GM18505 (cell line): Measurements from ENCODE around the gene TCP11L1.
A peak's percentile ranks its signal among the peaks of the same experiment; 100 is the strongest.
"Not testable (repeated sequence)": the region's sequence is repeated elsewhere in the genome, so short reads cannot be mapped to it uniquely, and the experiment has no call there.

ENCODE experiments used
- ATAC-seq: cut with Tn5 transposase; IDR thresholded peaks from one replicate; pipeline ENCODE4 v1.9.1; 2021; ENCODE audit not compliant: unreplicated experiment
- POLR2A ChIP-seq: IDR thresholded peaks from 4 replicates; pipeline ENCODE4 v1.6.1; 2011; ENCODE audit warnings: borderline replicate concordance; ENCODE audit not compliant: insufficient read depth, insufficient read length; ENCODE audit errors: extremely low read depth

The TCP11L1 gene

DNA sequence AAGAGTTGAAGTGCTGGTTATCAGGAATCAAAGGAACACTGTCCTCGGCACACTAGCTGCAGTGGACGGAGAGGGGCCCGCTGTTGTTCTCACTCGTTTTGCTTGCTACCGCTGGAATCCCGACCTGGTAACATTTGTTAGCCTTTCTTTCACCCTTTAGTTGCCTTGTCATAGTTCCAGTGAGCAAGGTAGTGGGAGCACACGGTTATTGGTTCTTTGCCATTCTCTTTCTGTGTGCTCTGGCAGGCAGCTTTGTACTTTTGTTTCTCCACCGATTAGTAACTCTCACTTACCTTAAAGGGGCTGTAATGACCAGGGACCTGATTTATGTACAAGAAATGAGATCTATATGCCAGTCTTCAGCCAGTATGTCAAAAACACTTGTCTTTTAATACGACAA, 21.9 kb upstream of the TCP11L1 start:
- ATAC-seq: no peak
- no peak for TF ChIP-seq POLR2A

DNA sequence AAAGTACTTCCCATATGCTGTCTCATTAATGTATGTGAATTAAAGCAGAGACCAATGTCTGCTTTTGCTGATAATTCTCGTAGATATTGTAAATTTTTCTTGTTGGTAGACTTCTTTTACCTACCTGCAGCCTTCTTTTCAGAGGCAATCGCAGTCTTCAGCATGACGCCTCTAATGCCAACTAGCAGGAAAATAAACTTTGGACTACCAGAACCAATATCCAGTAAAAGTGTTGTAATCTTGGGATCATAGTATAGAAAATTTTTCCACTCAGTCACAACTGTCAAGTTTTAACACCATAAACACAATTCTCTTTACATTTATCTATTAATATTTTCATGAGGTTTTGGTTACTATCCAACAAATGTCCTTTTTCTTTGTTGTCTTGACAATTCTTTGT, 21.4 kb upstream of the TCP11L1 start:
- TF ChIP-seq POLR2A: no peak
- no peak for ATAC-seq

DNA sequence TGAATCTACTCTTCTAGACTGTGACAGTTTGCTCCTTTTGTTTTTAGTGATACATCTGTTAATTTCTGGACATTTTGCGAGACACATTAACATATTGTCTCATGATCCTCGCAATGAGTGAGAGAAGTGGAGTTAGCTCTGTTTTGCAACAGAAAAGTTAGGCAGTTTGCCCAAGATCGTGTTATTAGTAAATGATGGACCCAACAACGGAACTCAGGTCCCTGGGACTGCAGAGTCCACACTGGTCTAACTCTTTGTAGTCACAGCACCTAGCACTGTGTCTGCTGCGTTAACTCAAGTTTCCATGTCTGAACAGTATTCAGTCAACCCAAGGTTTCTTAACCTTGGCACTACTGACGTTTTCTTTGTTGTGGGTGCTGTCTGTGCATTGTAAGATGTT, 20.5 kb upstream of the TCP11L1 start:
- TF ChIP-seq POLR2A: no peak
- ATAC-seq: no peak

DNA sequence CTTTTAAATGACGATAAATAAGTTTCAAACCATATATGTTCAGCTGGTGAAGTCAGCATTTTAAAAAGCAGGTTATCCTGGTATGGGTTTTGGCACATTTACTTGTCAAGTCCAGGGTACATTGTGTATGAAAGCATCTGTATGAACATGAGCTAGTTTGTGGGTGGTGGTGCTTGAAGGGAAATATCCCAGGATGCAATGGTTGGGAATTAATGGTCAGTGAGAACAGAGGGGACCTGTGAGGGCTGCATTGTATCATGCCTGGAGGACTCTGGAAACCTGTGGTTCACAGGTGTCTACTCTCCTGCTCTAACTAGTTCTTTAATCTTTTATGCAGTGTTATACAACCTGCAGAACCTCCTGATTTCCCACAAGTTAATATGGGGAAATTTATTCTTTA, 17.9 kb upstream of the TCP11L1 start:
- no peak for TF ChIP-seq POLR2A
- ATAC-seq: no peak

DNA sequence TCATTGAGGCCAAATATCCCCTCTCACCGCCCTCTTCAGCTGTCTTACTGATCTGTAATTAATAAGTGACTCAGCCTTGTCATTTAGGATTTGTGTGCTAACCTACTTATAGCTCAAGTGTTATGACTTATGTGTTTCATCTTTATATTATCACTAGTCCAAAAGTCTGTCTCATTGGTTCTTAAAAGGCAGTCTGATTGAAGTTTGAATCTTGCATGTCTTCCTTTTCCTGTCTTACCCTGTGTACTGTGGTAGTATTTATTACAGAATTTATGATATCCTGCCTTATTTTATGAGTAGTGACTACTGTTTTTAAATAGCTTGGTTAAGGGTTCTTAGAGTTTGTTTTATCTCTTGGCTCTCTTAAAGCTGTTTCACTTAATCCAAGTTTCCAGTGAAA, 17.4 kb upstream of the TCP11L1 start:
- ATAC-seq: no peak
- TF ChIP-seq POLR2A: no peak

DNA sequence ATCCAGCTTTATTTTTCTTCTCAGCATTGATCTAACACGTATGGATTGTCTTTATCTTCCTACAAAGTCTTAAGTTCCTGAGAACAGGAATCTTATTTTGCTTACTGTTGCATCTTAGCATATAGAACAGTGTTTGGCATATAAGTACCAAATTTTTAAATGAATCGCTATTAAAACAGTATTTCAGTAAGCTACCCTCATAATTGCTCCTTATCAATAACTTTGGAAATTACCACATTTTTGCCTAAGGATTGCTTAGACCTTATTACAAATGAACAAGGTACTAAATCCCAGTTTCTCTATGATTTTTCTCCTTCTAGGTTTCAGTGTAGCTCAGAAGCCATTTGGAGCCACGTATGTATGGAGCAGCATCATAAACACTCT, 14.0 kb upstream of the TCP11L1 start:
- TF ChIP-seq POLR2A: no peak
- ATAC-seq: no peak

DNA sequence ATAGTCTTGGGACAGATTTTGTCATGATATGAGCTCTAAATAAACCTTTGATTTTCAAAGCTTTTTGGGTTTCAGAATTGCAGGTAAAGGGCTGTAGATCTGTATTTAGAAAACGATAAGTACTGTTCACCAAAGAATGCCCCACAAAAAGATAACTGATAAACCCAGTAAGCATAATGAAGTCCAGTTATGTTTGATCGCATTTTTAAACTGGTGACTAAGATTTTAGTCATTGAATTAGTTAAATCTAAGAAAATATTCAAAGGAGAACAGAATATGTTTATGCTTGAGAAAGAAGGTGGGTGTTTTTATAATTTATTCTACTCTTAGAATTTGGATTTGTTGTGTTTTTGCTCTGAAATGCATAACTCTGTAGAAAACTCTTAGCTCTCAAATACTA, 12.1 kb upstream of the TCP11L1 start:
- ATAC-seq: no peak
- TF ChIP-seq POLR2A: no peak

DNA sequence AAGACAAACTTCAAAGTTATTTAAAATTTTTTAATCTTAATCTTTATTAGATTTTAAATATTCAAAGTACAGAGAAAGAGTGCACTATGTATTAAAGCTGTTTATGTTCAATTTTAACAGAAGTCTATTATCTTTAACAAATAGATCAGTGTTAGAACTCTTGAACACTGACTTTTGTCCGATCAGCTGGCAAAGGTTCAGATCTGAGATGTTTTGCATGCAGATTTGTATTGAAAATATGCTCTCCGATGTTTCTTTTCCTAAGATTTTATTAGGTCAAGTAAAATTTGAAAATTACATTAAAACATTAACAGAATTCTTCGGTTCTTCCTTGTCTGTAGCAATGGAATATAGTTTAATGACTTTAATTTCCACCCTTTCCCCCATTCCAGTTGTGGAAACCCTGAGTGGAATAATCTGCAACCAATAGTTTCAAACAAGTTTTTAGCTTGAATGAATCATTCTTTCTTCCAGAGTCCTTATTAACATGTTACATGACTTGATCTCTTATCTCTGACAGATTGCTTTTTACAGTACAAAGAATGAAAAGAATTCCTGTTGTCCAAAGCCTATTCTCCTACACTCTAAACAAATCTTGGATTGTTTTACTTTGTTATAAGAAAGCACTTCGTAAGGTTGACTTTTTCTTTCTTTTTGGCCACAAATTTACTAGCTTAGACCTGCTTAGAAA, 11.4 kb upstream of the TCP11L1 start:
- no peak for TF ChIP-seq POLR2A
- no peak for ATAC-seq

DNA sequence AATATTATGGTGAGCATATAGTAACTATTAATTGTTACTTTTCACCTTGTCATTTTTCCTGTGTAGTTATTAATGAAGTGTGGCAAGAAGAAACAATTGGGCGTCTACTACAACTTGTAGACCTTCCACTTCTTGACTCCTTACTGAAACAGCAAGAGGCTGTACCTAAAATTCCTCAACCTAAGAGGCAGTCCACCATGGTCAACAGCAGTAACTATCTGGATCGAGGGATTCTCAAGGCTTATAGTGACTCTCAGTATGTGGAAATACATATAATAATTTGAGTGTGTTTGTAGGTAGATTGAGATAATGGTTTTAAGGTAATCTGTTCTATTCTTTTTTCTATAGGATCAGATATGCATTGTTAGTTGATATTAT, 10.8 kb upstream of the TCP11L1 start:
- TF ChIP-seq POLR2A: no peak
- no peak for ATAC-seq

DNA sequence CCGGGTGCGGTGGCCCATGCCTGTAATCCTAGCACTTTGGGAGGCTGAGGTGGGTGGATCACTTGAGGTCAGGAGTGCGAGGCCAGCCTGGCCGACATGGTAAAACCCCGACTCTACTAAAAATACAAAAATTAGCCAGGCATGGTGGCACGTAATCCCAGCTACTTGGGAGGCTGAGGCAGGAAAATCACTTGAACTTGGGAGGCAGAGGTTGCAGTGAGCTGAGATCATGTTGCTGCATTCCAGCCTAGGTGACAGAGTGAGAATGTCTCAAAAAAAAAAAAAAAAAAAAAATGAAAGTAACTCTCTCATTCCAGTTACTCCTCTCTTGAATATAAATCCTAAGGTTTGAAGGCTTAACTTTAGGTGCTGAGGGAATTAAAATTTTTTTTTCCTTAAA, 10.2 kb upstream of the TCP11L1 start:
- ATAC-seq: not testable (repeated sequence)

DNA sequence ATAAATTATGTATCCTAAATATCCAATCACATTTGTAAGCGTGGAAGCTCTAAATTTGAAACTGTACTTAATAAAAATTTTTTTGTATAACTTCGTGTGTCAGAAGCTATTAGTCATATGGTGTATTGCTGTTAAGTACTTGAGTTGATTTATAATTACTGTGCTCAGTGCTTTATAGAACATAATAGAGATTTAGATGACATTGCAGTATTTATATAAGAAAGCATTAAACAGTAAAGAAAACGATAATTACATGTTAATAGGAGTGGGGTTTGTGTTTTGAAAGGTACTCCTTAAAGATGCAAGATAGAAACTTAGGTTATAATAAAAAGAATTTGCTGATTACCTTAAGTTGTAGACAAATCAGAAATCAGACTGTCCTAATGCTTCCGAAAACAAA, 5.9 kb upstream of the TCP11L1 start:
- no peak for TF ChIP-seq POLR2A
- no peak for ATAC-seq

DNA sequence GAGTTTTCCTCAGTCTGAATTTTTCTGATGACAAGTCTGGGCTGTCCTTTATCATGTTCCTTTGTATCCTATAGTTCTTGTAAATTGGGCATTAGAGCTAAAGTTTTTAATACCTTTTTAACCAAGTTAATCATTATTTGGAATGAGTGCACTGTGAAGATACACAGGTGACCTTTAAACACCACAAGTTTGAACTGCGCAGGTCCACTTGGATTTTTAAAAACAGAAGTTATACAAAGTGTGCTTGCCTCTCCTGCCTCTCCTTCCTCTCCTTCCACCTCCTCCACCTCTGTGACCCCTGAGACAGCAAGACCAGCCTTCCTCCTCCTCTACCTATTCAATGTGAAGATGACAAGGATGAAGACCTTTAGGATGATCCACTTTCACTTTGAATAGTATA, 4.4 kb upstream of the TCP11L1 start:
- no peak for TF ChIP-seq POLR2A
- no peak for ATAC-seq

DNA sequence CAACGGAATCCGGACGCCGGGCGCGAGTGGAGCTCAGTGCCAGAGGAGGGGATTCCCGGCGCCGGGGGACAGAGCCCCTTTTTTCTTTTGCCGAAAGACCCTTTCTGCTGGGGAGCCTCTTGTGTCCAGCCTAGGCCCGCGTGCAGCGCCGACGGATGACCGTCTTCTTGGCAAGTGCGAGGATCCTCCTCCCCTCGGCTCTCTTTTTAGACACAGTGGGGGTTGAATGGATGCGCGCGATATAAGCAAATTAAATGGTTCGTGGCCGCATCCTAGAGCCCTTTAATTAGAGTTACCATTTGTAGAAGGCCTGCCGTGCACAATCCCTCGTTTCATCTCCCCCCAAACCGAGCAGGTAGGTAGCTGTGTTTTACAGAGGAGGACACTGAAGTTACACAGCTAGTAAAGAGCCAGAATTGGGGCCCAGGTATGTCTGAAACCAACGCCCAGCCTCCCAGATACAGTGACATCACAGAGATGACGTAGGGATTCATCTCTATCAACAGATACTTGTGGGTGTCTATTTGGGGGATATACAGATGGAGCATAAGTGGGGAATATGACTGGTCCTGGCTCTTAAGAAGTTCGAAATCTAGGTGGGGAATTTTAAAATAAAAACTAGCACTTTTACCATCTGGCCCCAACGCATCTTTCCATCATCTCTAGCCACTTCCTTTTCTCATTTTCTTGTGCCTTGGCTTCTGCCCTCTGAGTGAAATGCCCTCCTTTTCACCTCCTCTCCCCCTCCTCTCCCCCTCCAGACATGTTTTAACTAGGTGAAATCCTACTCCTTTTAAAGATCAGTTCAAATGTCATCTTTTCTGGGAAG, 875 bp downstream of the TCP11L1 start:
- peak; percentile 7 for TF ChIP-seq POLR2A
- ATAC-seq: peak; percentile 30

DNA sequence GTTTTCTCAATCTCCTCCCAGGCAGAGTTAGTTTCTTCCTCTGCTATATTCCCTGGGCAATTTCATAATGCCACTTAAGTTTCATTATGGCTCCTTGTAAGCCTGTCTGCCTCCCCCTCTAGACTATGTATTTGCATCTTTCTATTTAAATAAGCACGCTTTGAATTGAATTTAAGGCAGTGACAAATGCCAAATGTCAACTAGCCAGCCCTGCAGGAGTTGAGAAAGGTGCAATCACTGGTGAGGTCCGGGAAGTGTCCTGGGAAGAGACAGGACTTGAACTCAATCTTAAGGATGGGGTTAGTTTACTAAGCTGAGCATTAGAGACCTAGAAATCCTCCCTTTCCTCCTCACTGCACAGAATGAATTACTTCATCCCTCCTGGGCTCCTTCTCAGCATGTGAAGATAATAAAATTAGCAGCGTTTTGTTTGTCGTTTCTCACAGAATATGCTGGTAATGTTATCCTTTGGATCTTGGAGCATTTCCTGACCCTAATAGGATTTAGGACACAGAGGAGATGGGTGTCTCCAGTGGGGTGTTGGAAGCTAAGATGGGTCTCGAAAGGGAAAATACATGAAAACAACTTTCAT, 1.6 kb downstream of the TCP11L1 start:
- TF ChIP-seq POLR2A: no peak
- no peak for ATAC-seq
